Fibroblast of peridontal ligament (primary cell): ENCODE data around the gene RESF1.
"Not testable (repeated sequence)": the region's sequence is repeated elsewhere in the genome, so short reads cannot be mapped to it uniquely, and the experiment has no call there.

ENCODE experiments used
- DNase-seq: peaks from one replicate; pipeline ENCODE4 v3.0.0-alpha.2; 2010; ENCODE audit errors: extremely low read depth

The RESF1 gene, protein sequence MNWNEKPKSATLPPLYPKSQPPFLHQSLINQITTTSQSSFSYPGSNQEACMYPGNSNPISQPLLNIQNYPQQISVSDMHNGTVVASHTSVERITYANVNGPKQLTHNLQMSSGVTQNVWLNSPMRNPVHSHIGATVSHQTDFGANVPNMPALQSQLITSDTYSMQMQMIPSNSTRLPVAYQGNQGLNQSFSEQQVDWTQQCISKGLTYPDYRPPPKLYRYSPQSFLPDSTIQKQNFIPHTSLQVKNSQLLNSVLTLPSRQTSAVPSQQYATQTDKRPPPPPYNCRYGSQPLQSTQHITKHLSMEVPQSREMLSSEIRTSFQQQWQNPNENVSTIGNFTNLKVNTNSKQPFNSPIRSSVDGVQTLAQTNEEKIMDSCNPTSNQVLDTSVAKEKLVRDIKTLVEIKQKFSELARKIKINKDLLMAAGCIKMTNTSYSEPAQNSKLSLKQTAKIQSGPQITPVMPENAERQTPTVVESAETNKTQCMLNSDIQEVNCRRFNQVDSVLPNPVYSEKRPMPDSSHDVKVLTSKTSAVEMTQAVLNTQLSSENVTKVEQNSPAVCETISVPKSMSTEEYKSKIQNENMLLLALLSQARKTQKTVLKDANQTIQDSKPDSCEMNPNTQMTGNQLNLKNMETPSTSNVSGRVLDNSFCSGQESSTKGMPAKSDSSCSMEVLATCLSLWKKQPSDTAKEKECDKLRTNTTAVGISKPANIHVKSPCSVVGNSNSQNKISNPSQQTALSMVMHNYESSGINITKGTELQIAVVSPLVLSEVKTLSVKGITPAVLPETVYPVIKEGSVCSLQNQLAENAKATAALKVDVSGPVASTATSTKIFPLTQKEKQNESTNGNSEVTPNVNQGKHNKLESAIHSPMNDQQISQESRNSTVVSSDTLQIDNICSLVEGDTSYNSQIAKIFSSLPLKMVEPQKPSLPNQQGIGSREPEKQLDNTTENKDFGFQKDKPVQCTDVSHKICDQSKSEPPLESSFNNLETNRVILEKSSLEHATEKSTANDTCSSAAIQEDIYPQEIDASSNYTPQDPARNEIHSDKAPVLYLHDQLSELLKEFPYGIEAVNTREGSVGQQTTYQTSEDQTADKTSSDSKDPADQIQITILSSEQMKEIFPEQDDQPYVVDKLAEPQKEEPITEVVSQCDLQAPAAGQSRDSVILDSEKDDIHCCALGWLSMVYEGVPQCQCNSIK (N-terminal part only)

DNA sequence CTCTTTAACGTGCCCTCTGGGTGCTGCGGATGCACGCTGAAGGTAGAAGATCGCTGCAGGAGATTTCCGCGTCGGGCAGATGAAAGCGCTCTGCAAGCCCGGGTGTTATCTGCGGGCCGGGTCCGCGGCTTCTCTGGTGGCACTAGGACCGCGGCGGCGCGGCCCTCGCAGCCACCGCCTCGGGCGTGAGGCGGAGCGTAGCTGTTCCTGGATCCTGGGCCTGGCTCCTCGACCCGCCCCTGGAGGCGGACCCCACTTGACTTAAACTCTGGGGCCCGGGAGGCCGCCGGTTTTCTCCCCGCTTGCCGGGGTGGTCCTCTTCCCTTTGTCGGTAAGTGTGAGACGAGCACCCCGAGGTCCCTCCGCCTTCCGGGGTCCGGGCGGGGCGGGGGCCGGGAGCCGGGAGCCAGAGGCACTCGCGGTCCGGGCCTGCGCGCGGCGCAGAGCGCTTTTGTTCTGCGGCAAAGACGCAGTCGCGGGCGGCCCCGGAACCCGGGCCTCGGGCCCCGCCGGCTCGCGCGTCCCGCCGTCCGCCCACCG lies at the start of gene RESF1:
Gene RESF1 (plus strand): TSS at position 255 of the 540 bp plus-strand sequence. CDS start 21,541 bp downstream, outside the sequence.
- peak; percentile 76 for DNase-seq

DNA sequence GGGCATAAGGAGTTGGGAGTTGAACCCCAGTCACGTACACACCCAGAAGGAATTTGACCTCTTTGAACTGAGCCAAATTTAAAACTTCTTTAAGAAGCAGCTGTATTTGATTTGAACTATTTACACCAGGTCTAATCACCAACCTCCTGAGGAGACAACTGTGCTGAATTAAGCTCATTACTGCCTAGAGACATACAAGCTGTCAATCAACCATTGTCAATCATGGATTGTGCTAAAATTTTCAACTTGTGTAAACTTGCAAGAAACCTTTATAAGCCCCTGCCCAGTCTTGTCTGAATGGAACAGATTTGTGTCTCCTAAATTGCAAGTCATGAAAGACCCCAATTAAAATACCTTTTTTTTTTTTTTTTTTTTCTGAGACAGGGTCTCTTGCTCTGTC lies 44.3 kb upstream of the RESF1 start:
- no peak for DNase-seq

DNA sequence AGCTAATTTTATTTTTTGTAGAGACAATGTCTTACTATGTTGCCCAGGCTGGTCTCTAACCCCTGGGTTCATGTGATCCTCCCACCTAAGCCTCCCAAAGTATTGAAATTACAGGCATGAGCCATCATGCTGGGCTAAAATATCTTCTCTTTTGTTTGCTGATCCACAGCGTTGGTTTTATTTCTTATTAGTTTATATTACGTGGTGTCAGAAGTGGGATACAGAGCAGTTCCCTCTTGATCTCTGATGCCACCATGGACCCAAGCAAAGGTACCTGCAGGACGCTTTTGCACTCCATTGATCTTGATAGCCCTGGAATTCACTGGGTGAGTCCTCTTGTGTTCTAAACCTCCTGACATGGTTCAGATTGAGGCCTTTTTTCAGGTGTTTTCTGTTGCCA lies 43.8 kb upstream of the RESF1 start:
- no peak for DNase-seq

DNA sequence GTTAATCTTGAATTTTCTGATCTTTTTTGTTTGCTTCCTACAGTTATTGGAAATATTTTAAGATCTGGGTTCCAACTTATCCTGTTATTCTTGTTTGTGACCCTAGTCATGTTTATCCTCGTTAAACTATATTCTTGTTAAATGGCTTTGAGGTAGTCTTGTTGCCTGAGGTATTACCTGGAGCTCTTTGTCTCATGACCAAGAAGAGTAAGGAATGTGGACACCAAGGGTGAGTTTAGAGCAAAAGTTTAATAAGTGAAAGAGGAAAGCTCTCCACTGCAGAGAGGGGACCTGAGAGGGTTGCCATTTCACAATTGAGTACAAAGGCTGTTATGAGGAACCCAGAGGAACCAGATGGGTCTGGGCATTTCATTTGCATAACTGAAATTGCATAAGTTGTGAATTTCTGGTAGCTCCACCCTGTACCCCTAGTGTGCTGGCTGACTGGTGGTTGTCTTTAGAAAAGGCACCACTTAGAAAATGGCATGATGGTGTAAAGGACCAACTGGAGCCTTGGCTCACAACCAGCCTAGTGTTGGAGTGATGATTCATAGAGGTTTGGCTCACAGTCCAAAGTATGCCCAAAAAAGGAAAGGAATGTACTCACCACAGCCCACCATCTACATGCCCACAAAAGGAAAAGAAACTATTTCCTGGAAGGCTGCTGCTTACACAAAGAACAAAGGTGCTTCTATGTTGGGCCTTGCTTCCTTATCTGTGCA lies 36.7 kb upstream of the RESF1 start:
- DNase-seq, result peak; percentile 14

DNA sequence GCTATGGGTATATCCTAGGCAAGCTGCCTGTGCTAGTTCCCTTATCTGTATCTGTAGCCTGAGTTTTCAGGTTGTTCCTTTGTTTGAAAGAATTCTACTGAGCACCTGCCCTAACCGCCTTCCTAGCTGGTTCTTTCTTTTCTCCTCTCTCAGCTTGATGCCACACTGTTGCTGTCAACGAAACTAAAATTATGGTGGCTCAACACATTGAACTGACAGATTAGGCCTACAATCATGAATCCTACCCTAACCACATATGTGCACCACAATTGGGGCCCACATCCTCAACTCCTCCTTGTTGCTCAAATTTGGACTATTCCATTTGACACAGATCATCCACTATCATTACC lies 36.2 kb upstream of the RESF1 start:
- no peak for DNase-seq

DNA sequence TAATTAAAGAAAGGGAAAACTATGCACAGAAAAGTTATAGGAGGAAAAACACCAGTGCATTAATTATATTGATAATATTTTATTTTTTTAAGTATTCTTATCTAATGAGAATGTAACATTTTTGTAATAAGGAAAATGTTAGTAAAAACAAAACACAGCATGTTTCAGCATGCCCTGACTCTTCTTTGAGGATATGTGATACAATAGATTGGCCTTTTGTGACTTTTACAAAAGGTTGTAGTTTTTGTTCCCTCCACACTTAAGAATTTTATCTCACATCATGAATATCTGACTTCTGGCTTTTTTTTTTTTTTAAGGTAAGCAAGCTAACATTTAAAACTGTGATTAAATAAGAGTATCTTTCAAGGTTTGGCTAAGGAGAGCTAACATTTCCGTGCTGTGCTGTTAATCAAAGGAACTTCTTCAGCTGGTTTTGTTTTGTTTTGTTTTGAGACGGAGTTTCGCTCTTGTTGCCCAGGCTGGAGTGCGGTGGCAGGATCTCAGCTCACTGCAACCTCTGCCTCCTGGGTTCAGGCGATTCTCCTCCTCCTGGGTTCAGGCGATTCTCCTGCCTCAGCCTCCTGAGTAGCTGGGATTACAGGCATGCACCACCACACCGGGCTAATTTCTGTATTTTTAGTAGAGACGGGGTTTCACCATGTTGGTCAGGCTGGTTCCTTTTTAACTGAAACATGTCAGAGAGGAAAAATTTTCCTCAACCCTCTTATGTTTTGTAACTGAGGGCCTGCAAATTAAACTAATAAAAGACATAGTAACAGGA lies 30.8 kb upstream of the RESF1 start:
- DNase-seq, result no peak

DNA sequence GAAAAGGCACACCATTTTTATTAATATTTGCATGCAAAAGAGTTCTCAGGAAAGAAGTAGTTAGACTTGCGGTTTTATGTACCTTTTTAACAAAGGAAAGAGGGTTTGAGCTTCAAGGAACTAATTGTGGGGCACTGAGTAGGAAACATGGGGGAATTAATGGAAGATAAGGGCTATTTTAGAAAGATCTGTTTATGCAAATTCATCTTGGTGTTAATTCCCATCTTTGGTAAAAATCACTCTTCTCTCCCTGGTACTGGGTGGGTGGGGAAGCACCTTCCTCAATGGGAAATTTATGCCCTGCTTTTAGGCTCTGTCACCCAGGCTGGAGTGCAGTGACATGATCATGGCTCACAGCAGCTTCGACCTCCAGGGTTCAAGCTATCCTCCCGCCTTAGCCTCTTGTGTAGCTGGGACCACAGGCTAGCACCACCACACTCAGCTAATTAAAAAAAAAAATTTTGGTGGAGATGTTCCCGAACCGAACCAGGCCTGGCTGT lies 30.1 kb upstream of the RESF1 start:
- no peak for DNase-seq

DNA sequence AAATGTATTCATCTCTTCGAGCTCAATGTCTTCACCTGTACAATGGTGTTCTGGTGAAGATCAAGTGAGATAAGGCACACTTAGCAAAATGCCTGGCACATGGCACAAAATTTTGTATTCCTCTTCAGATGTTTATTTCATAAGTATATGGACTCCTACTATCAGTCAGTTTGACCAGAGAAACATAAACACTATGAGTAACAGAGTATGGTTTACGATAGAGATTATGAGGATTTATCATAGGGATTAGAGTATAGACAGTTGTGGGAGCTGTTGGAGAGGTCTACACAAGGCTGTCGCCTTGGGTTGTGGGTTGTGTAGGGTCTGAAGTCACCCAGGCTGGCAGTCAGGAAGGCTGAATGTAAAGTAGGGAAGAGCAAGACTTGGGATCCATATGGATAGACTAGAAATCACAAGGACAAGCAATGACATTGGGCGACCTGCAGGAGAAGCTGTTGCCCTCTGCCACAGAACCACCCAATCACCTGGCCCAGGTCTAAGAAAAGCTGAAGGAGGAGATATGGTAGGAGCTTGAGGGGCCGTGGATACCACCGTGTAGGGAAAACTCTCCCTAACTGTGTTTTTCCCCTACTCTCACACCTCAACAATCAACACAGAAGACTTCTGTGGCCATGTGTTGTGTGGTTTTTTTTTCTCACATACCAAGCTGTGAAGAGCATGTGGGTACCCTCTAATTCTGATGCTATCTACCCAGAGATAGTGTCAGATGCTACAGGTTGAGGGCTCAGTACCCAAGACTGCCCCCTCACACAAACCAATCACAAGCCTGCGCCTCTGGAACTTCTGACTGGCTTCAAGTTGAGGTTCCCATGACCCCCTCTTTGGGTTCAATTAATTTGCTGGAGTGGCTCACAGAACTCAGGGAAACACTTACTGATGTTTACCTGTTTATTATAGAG lies 27.2 kb upstream of the RESF1 start:
- no peak for DNase-seq

DNA sequence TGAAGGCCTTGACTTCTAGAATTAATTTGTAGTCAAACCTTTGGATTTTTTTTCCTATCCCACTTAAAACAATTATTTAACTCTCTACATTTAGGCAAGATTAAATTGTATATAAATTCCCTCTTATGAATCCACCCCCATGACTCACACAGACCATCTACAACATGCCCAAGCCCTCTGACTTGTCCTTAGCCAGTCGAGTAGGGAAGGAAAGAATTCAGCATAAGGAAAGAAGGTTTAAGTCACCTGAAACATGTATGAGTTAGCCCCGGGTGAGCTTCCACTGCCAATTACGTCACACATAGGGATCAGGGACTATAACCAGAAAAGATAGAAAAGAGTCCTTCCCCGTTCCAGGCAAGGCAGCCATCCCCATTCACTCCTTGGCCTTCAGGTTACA lies 14.9 kb upstream of the RESF1 start:
- DNase-seq, result no peak

DNA sequence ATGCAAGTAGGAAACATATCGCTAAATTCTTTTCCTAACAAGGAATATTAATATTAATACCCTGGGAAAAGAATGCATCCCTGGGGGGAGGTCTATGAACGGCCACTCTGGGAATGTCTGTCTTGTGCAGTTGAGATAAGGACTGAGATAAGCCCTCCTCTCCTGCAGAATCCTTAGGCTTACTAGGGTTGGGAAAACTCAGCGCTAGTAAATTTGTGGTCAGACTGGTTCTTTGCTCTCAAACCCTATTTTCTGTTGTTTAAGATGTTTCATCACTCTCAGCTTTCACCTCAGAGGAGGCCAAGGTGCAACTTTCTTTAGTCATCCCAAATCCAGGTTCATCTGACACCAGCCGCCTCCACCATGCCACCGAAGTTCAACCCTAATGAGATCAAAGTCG lies 11.2 kb upstream of the RESF1 start:
- no peak for DNase-seq

DNA sequence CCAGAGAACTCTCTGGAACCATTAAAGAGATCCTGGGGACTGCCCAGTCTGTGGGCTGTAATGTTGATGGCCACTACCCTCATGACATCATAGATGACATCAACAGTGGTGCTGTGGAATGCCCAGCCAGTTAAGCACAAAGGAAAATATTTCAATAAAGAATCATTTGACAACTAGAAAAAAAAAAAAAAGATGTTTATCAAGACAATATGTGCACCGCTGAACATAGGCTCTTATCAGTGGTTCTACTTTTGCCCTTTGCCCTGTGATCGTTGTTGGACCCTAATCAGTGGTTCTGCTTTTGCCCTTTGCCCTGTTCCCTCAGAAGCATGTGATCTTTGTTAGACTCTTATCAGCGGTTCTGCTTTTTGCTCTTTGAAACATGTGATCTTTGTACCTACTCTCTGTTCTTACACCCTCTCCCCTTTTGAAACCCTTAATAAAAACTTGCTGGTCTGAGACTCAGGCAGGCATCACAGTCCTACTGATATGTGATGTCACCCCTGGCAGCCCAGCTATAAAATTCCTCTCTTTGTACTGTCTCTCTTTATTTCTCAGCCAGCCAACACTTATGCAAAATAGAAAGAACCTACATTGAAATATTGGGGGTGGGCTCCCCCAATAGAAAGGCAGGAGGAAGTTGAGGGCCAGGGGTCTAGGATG lies 10.4 kb upstream of the RESF1 start:
- not testable (repeated sequence) for DNase-seq

DNA sequence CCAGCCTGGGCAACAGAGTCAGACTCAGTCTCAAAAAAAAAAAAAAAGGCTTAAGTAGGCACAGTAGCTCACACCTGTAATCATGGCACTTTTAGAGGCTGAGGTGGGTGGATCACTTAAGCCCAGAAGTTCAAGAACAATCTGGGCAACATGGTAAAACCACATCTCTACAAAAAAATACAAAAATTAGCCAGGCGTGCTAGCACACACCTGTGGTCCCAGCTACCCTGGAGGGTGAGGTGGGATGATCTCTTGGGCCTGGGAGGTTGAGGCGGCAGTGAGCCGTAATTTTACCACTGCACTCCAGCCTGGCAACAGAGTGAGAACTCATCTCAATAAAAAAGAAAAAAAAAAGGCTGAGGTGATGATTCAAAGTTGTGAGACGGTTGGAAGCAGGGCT lies 9.1 kb upstream of the RESF1 start:
- no peak for DNase-seq

DNA sequence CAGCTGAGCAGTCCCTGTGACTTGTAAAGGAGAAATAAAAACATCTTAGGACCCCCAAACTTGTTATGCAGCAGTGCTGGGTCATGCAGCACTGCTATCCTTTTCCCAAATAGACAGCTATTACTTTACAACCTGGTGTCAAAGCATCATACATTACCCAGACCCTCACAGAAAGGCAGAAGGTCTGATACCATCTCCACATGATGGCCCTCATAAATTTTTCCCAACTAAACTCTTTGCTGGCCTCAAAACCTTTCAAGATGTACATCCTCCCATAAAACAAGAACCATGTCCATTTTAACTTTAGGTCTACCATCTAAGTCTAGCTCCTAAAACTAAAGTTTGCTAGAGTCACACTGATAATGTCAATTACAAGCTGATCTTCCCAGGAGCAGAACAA lies 8.7 kb upstream of the RESF1 start:
- no peak for DNase-seq

DNA sequence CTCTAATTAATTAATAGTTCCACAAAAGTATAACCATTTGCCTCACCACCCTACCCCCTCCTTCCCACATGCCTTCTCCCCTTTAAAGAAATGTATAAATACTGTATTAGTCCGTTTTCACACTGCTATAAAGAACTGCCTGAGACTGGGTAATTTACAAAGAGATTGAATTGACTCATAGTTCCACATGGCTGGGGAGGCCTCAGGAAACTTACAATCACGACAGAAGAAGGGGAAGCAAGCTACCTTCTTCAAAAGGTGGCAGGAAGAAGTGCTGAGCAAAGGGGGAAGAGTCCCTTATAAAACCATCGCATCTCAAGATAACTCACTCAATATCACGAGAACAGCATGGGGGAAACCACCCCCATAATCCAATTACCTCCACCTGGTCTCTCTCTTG lies 8.2 kb upstream of the RESF1 start:
- DNase-seq, result no peak

DNA sequence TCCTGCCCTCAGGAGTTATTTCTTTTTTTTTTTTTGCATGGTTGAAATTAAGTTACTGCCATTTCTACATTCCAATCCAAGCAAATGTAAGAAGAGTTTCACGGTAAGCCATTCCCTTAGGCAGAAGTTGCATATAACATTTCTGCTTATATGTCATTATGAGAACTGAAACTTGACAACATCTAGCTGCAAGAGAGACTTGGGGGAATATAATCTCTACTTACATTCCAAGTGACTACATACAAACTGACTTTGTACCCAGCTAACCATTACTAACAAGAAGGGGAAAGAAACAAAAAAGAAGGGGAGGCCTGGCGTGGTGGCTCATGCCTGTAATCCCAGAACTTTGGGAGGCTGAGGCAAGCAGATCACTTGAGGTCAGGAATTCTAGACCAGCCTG lies 7.3 kb upstream of the RESF1 start:
- no peak for DNase-seq

DNA sequence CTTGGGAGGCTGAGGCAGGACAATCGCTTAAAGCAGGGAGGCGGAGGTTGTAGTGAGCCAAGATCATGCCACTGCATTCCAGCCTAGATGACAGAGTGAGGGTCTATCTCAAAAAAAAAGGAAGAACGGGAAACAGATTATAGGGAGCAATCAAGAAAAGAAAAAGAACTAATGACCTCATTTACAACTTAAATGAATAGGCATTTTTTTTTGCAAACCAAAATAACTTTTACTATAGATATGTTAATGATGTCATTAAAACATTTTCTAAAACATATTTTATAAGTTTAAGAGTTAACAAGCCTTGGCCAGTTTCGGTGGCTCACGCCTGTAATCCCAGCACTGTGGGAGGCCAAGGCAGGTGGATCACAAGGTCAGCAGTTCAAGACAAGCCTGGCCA lies 6.8 kb upstream of the RESF1 start:
- DNase-seq, result no peak

DNA sequence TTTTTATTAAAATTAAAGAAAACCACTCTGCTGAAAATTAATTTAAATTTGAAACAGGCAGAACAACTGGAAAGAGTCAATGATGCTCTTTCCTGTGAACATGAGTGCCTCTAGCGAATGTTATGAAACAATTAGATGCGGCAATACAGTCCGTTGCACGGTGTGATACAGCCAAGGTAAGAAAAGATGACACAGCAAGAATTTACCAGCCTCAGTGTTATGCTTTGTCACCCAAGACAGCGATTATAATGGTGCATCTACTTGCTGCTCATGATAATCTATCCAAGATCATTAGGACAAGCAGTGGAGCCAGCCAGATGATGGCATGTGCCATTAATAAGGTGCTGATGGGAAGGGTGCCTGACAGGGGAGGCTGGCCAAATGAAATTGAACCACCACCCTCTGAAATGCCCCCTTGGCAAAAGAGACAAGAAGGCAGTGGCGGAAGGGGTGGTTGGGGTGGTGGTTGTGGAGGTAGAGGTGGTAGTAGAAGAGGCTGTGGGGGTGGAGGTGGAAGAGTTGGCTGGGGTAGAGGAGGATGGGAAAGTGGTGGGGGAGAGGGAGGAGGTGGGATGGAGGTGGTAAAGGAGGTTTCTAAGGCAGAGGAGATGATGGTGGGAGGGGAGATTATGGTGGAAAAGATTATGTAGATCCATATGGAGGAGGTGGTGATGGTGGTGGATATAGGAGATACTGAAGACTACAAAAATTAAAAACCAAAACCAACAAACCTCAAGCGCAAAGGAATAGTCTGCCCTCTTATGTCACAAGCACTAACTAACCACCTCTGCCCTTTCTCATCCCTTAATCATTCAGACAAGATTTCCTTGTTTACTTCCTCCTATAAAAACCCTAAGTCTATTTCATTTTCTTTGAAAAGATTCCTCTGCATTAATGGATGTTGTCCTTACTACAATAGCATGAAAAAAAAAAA lies 4.0 kb upstream of the RESF1 start:
- no peak for DNase-seq
